NT2/D1 (cell line): ENCODE data around the gene RAPGEF6.

ENCODE experiments used
- YY1 ChIP-seq: IDR thresholded peaks from 2 replicates; pipeline ENCODE4 v1.6.1; 2011; ENCODE audit not compliant: insufficient read length, insufficient read depth
- ZNF274 ChIP-seq: IDR thresholded peaks from 2 replicates; pipeline ENCODE4 v1.6.1; 2011; ENCODE audit warnings: mild to moderate bottlenecking, low read depth, low read length

GRCh38 chr5:131539251-131539650 is 95.8 kb downstream of the RAPGEF6 start:
- no peak for TF ChIP-seq YY1
- no peak for TF ChIP-seq ZNF274
